Smooth muscle cell (in vitro differentiated cells): ENCODE data around the gene ZMIZ2. TPM values are rescaled to one million over a fixed set of nuclear protein-coding genes. Genes with fewer than 3 reads are reported as not detected.

Source experiments
- DNase-seq: peaks from one replicate; lab custom pipeline; 2025; ENCODE audit not compliant: unreplicated experiment; lab: John Stamatoyannopoulos, UW
- H2AFZ ChIP-seq: fragments of 200-600 bp; sonication (generic); 2 replicates; pipeline ENCODE4 v1.6.0; 2016; ENCODE audit warnings: antibody characterized with exemption, low read depth, mild to moderate bottlenecking
- H3F3A ChIP-seq: fragments of 200-600 bp; sonication (generic); 2 replicates; pipeline ENCODE4 v1.6.0; 2017; ENCODE audit warnings: antibody characterized with exemption, low read depth
- H3K27ac ChIP-seq: fragments of 200-600 bp; sonication (generic); 2 replicates; pipeline ENCODE4 v1.5.1; 2016; ENCODE audit warnings: low read depth, mild to moderate bottlenecking
- H3K27me3 ChIP-seq: fragments of 200-600 bp; sonication (generic); 2 replicates; pipeline ENCODE4 v1.6.1; 2016; ENCODE audit warnings: low read depth, mild to moderate bottlenecking
- H3K36me3 ChIP-seq: fragments of 200-600 bp; sonication (generic); 2 replicates; pipeline ENCODE4 v1.5.1; 2016; ENCODE audit warnings: low read depth
- H3K4me1 ChIP-seq: fragments of 200-600 bp; sonication (generic); 2 replicates; pipeline ENCODE4 v1.5.1; 2016; ENCODE audit warnings: low read depth
- H3K4me2 ChIP-seq: fragments of 200-600 bp; sonication (generic); 2 replicates; pipeline ENCODE4 v1.6.0; 2016; ENCODE audit warnings: mild to moderate bottlenecking
- H3K4me3 ChIP-seq: fragments of 200-600 bp; sonication (generic); 2 replicates; pipeline ENCODE4 v1.5.1; 2016; ENCODE audit warnings: mild to moderate bottlenecking
- H3K79me2 ChIP-seq: fragments of 200-600 bp; sonication (generic); 2 replicates; pipeline ENCODE4 v1.6.0; 2016; ENCODE audit warnings: low read depth, mild to moderate bottlenecking
- H3K9ac ChIP-seq: fragments of 200-600 bp; sonication (generic); 2 replicates; pipeline ENCODE4 v1.6.0; 2016; ENCODE audit warnings: low read depth
- H3K9me3 ChIP-seq: fragments of 200-600 bp; sonication (generic); replicated peaks from 2 replicates; pipeline ENCODE4 v1.5.1; 2016; ENCODE audit warnings: low read depth
- H4K20me1 ChIP-seq: fragments of 200-600 bp; sonication (generic); 2 replicates; pipeline ENCODE4 v1.6.0; 2016; ENCODE audit warnings: low read depth
- CTCF ChIP-seq: fragments of 200-600 bp; sonication (generic); IDR thresholded peaks from 2 replicates; pipeline ENCODE4 v1.5.1; 2017; ENCODE audit warnings: borderline replicate concordance, mild to moderate bottlenecking, antibody characterized with exemption; ENCODE audit not compliant: insufficient read depth, poor library complexity, severe bottlenecking
- WGBS: methylation state at CpG from one replicate; pipeline ENCODE4 v1.1.7; 2016; ENCODE audit warnings: low lambda C conversion rate; 5-methylcytosine and 5-hydroxymethylcytosine counted together
- polyA plus RNA-seq: library from polyadenylated mRNA; unstranded; fragments of >200 nt; fragmentation: Nextera tagmentation; extraction: Ambion mirVana; gene quantifications from 2 replicates; pipeline ENCODE4 v1.2.1, GENCODE V29; 2016
- total RNA-seq: library from RNA; depleted of rRNA; stranded (reverse); fragments of >200 nt; gene quantifications from 2 replicates; pipeline ENCODE4 v1.2.3, GENCODE V29; 2014

The ZMIZ2 gene
- total and polyA plus RNA-seq, 2 experiments from 2014 or later, result 8.8 to 17.2 TPM

- H2AFZ ChIP-seq, result no peak overlapping the region
- no peak for DNase-seq
- H3K27me3 ChIP-seq, result no peaks in the 10 kb centered on the region
- peak overlapping the region; percentile 99 for H3K27ac ChIP-seq
- H3F3A ChIP-seq, result peaks cover 5% of the 10 kb centered on the region
- no peaks in the 10 kb centered on the region for H3K9me3 ChIP-seq
- H3K4me2 ChIP-seq, result peak overlapping the region; percentile 38
- H3K4me1 ChIP-seq, result no peaks in the 10 kb centered on the region
- no peak for TF ChIP-seq CTCF
- H3K36me3 ChIP-seq, result no peaks in the 10 kb centered on the region
- no peaks in the 10 kb centered on the region for H4K20me1 ChIP-seq
- no peaks in the 10 kb centered on the region for H3K79me2 ChIP-seq
- H3K9ac ChIP-seq, result no peak overlapping the region
- WGBS, result 21% methylated on average over 5 of the region's 5 CpGs
- H3K4me3 ChIP-seq, result no peak overlapping the region
These were observed 14.8 kb upstream of the ZMIZ2 start for GRCh38 chr7:44733708-44734481.

GRCh38 chr7:44735403-44736165, 13.1 kb upstream of the ZMIZ2 start:
- Histone ChIP-seq H3K9me3 (no peaks in the 10 kb centered on the region), H2AFZ (peak overlapping the region; percentile 74), H3K4me2 (peak overlapping the region; percentile 78), H3K4me1 (no peaks in the 10 kb centered on the region), H3F3A (peaks cover 5% of the 10 kb centered on the region), H3K4me3 (no peak overlapping the region), H4K20me1 (no peaks in the 10 kb centered on the region), H3K27ac (peak overlapping the region; percentile 99), H3K36me3 (no peaks in the 10 kb centered on the region), H3K79me2 (no peaks in the 10 kb centered on the region), H3K27me3 (no peaks in the 10 kb centered on the region), H3K9ac (peak overlapping the region; percentile 81)
- DNase-seq, result no peak
- 50% methylated on average over 5 of the region's 5 CpGs for WGBS
- TF ChIP-seq CTCF, result no peak

- no peak overlapping the region for H3K27ac ChIP-seq
- no peak overlapping the region for H2AFZ ChIP-seq
- no peaks in the 10 kb centered on the region for H4K20me1 ChIP-seq
- 84% methylated on average over 3 of the region's 3 CpGs for WGBS
- H3K79me2 ChIP-seq, result no peaks in the 10 kb centered on the region
- no peaks in the 10 kb centered on the region for H3K27me3 ChIP-seq
- no peaks in the 10 kb centered on the region for H3K36me3 ChIP-seq
- H3K4me1 ChIP-seq, result no peaks in the 10 kb centered on the region
- H3K4me2 ChIP-seq, result no peak overlapping the region
- peaks cover 5% of the 10 kb centered on the region for H3F3A ChIP-seq
- no peak for DNase-seq
- no peak for TF ChIP-seq CTCF
- H3K4me3 ChIP-seq, result no peak overlapping the region
- no peaks in the 10 kb centered on the region for H3K9me3 ChIP-seq
- H3K9ac ChIP-seq, result no peak overlapping the region
These were observed 11.8 kb upstream of the ZMIZ2 start for GRCh38 chr7:44736896-44737295.
